ENCODE results near the gene TP53INP2. TPM values are rescaled to one million over a fixed set of nuclear protein-coding genes. Genes with fewer than 3 reads are reported as not detected.

Gene TP53INP2
- polyA plus RNA-seq, 3 donors = 0.46 to 20.6 (median 0.66) TPM

GRCh38 chr20:34701405-34702085 is 2.6 kb upstream of the TP53INP2 start:
- H2AFZ ChIP-seq (ENCODE audit: insufficient read depth, low read depth, low read length, poor library complexity, severe bottlenecking) = no peak overlapping the region
- no peak overlapping the region for H3K4me3 Mint-ChIP-seq
- no peak overlapping the region for H3K27ac Mint-ChIP-seq

GRCh38 chr20:34703061-34703423 is 1.1 kb upstream of the TP53INP2 start:
- H3K4me1 ChIP-seq (ENCODE audit: control insufficient read depth in 1 of 2, insufficient read depth in 2 of 2, low read length in 2 of 2) = peaks cover 23 to 27% of the 10 kb centered on the region in 2 donors
- no peaks in the 10 kb centered on the region for H3K79me2 ChIP-seq (ENCODE audit: insufficient read depth, low read length)
- Mint-ChIP-seq H3K36me3 (peaks cover 0 to 3% of the 10 kb centered on the region in 2 donors), H3K4me1 (peaks cover 33% of the 10 kb centered on the region), H3K27ac (peak overlapping the region in 5 of 7 donors; percentile 92 to 97 (median 94)), H3K4me3 (peak overlapping the region; percentile 95 to 98), H3K27me3 (ENCODE audit: low read depth in 3 of 3) (peaks cover 18% of the 10 kb centered on the region in 3 donors), H3K9me3 (no peaks in the 10 kb centered on the region)
- H3K4me2 ChIP-seq (replicated peaks; ENCODE audit: extremely low read depth, low read length, poor library complexity, severe bottlenecking) = peak overlapping the region; percentile 93
- no peaks in the 10 kb centered on the region for H4K20me1 ChIP-seq (ENCODE audit: insufficient read depth, low read length)
- no peak for TF ChIP-seq CTCF (IDR thresholded peaks at IDR 0.05)
- no peak overlapping the region for H3K27ac ChIP-seq (ENCODE audit: low read depth in 1 of 2, low read length in 2 of 2)
- whole genome bisulfite sequencing (ENCODE audit: insufficient coverage) = no CpG with 5 or more reads among the region's 3 CpGs
- no peaks in the 10 kb centered on the region for H3K36me3 ChIP-seq (replicated peaks in 1 of 2; ENCODE audit: control insufficient read depth in 1 of 2, insufficient read depth in 2 of 2, low read length in 2 of 2)
- H3K4me3 ChIP-seq (replicated peaks in 1 of 3; ENCODE audit: low read depth in 2 of 3, low read length in 3 of 3) = peak overlapping the region in 1 of 3 experiments; percentile 82
- H3K27me3 ChIP-seq (ENCODE audit: control insufficient read depth in 2 of 2, insufficient read depth in 2 of 2, low read length in 2 of 2) = peaks cover 0 to 15% of the 10 kb centered on the region in 2 donors
- no peak overlapping the region for H3K9ac ChIP-seq (ENCODE audit: insufficient read depth, low read length, poor library complexity, severe bottlenecking)
- no peak overlapping the region for H2AFZ ChIP-seq (ENCODE audit: insufficient read depth, low read depth, low read length, poor library complexity, severe bottlenecking)
- intact Hi-C loops (cut with micrococcal nuclease) = no loop called here
- no peak for DNase-seq
- H3K9me3 ChIP-seq (replicated peaks in 1 of 2; ENCODE audit: control insufficient read depth in 1 of 2, insufficient read depth in 1 of 2, low read length in 2 of 2) = no peaks in the 10 kb centered on the region

More at GRCh38 chr20:34701405-34702085, 2.6 kb upstream of the TP53INP2 start:
- no peak overlapping the region for H3K4me3 ChIP-seq (replicated peaks in 1 of 3; ENCODE audit: low read depth in 2 of 3, low read length in 3 of 3)
- no peak overlapping the region for H3K27ac ChIP-seq (ENCODE audit: low read depth in 1 of 2, low read length in 2 of 2)
- H3K79me2 ChIP-seq (ENCODE audit: insufficient read depth, low read length) = no peaks in the 10 kb centered on the region
- no peaks in the 10 kb centered on the region for H4K20me1 ChIP-seq (ENCODE audit: insufficient read depth, low read length)
- intact Hi-C loops (cut with micrococcal nuclease) = no loop called here
- peaks cover 0 to 15% of the 10 kb centered on the region in 2 donors for H3K27me3 ChIP-seq (ENCODE audit: control insufficient read depth in 2 of 2, insufficient read depth in 2 of 2, low read length in 2 of 2)
- Mint-ChIP-seq H3K36me3 (peaks cover 0 to 3% of the 10 kb centered on the region in 2 donors), H3K27me3 (ENCODE audit: low read depth in 3 of 3) (peaks cover 13 to 17% (median 15%) of the 10 kb centered on the region in 3 donors), H3K9me3 (no peaks in the 10 kb centered on the region), H3K4me1 (peaks cover 27% of the 10 kb centered on the region)
- H3K9ac ChIP-seq (ENCODE audit: insufficient read depth, low read length, poor library complexity, severe bottlenecking) = no peak overlapping the region
- no peak for TF ChIP-seq CTCF (IDR thresholded peaks at IDR 0.05)
- no peak overlapping the region for H3K4me2 ChIP-seq (replicated peaks; ENCODE audit: extremely low read depth, low read length, poor library complexity, severe bottlenecking)
- no peak for DNase-seq
- WGBS (ENCODE audit: insufficient coverage) = 92% methylated on average over 4 of the region's 6 CpGs
- peaks cover 20 to 23% of the 10 kb centered on the region in 2 donors for H3K4me1 ChIP-seq (ENCODE audit: control insufficient read depth in 1 of 2, insufficient read depth in 2 of 2, low read length in 2 of 2)
- H3K36me3 ChIP-seq (replicated peaks in 1 of 2; ENCODE audit: control insufficient read depth in 1 of 2, insufficient read depth in 2 of 2, low read length in 2 of 2) = no peaks in the 10 kb centered on the region
- H3K9me3 ChIP-seq (replicated peaks in 1 of 2; ENCODE audit: control insufficient read depth in 1 of 2, insufficient read depth in 1 of 2, low read length in 2 of 2) = no peaks in the 10 kb centered on the region

Data from CD14-positive monocyte (primary cell).